ENCODE results near the gene USP37. TPM values are rescaled to one million over a fixed set of nuclear protein-coding genes. Genes with fewer than 3 reads are reported as not detected.
"Not testable (repeated sequence)": the region's sequence is repeated elsewhere in the genome, so short reads cannot be mapped to it uniquely, and the experiment has no call there.

The USP37 gene
- total RNA-seq, 1 experiment from 2014 or later, result 31.0 TPM

- TF ChIP-seq CTCF (conservative IDR thresholded peaks at IDR 0.05; ENCODE audit: low read depth, low read length), result no peak
- no peak for TF ChIP-seq EZH2 (IDR thresholded peaks at IDR 0.05; ENCODE audit: borderline replicate concordance, low read depth, low read length, poor library complexity, severe bottlenecking)
- intact Hi-C loops (cut with micrococcal nuclease; ENCODE audit: unreplicated experiment), result no loop called here
- BruUV-seq (replicated peaks), result no TSS peak
- H3K4me3 ChIP-seq (ENCODE audit: low read depth, low read length, poor library complexity, severe bottlenecking), result no peak overlapping the region
- no peaks in the 10 kb centered on the region for H3K9me3 ChIP-seq (ENCODE audit: low read depth, low read length, poor library complexity, severe bottlenecking)
- H3K36me3 ChIP-seq (ENCODE audit: insufficient read depth, low read length, poor library complexity, severe bottlenecking), result peaks cover 80% of the 10 kb centered on the region
- ChIA-PET CTCF (no interaction called here), POLR2A (ENCODE audit: low non-redundant PET) (no interaction called here)
- H3K4me1 ChIP-seq (ENCODE audit: insufficient read depth, low read length, poor library complexity, severe bottlenecking), result peaks cover 4% of the 10 kb centered on the region
- H3K27ac ChIP-seq (ENCODE audit: low read depth, low read length, poor library complexity, severe bottlenecking), result no peak overlapping the region
- no peaks in the 10 kb centered on the region for H3K27me3 ChIP-seq (replicated peaks; ENCODE audit: insufficient read depth, low read depth, low read length, poor library complexity)
- peak; percentile 24 for DNase-seq (ENCODE audit: low spot score)
Observed at GRCh38 chr2:218557941-218558340, 10.2 kb downstream of the USP37 start.

- Histone ChIP-seq H3K27ac (ENCODE audit: low read depth, low read length, poor library complexity, severe bottlenecking) (no peak overlapping the region), H3K27me3 (replicated peaks; ENCODE audit: insufficient read depth, low read depth, low read length, poor library complexity) (no peaks in the 10 kb centered on the region), H3K4me1 (ENCODE audit: insufficient read depth, low read length, poor library complexity, severe bottlenecking) (peaks cover 4% of the 10 kb centered on the region), H3K9me3 (ENCODE audit: low read depth, low read length, poor library complexity, severe bottlenecking) (no peaks in the 10 kb centered on the region), H3K36me3 (ENCODE audit: insufficient read depth, low read length, poor library complexity, severe bottlenecking) (peaks cover 81% of the 10 kb centered on the region), H3K4me3 (ENCODE audit: low read depth, low read length, poor library complexity, severe bottlenecking) (no peak overlapping the region)
- TF ChIP-seq EZH2 (IDR thresholded peaks at IDR 0.05; ENCODE audit: borderline replicate concordance, low read depth, low read length, poor library complexity, severe bottlenecking), result no peak
- POLR2A ChIA-PET (ENCODE audit: low non-redundant PET), result no interaction called here
- no peak for DNase-seq (ENCODE audit: low spot score)
- intact Hi-C loops (cut with micrococcal nuclease; ENCODE audit: unreplicated experiment), result no loop called here
- CTCF ChIA-PET, result no interaction called here
- BruUV-seq (replicated peaks), result no TSS peak
Observed at GRCh38 chr2:218555527-218555926, 12.6 kb downstream of the USP37 start.

GRCh38 chr2:218554225-218554624 lies 13.9 kb downstream of the USP37 start:
- intact Hi-C loops (cut with micrococcal nuclease; ENCODE audit: unreplicated experiment); BruUV-seq (replicated peaks); H3K27me3 ChIP-seq (replicated peaks; ENCODE audit: insufficient read depth, low read depth, low read length, poor library complexity); POLR2A ChIA-PET (ENCODE audit: low non-redundant PET); H3K4me3 ChIP-seq (ENCODE audit: low read depth, low read length, poor library complexity, severe bottlenecking); CTCF ChIA-PET; H3K27ac ChIP-seq (ENCODE audit: low read depth, low read length, poor library complexity, severe bottlenecking); H3K4me1 ChIP-seq (ENCODE audit: insufficient read depth, low read length, poor library complexity, severe bottlenecking); H3K9me3 ChIP-seq (ENCODE audit: low read depth, low read length, poor library complexity, severe bottlenecking); DNase-seq (ENCODE audit: low spot score): not testable (repeated sequence)
- peaks cover 81% of the 10 kb centered on the region for H3K36me3 ChIP-seq (ENCODE audit: insufficient read depth, low read length, poor library complexity, severe bottlenecking)

GRCh38 chr2:218547978-218548377 lies 20.2 kb downstream of the USP37 start:
- POLR2A ChIA-PET (ENCODE audit: low non-redundant PET), result no interaction called here
- Histone ChIP-seq H3K9me3 (ENCODE audit: low read depth, low read length, poor library complexity, severe bottlenecking) (no peaks in the 10 kb centered on the region), H3K27ac (ENCODE audit: low read depth, low read length, poor library complexity, severe bottlenecking) (no peak overlapping the region), H3K27me3 (replicated peaks; ENCODE audit: insufficient read depth, low read depth, low read length, poor library complexity) (no peaks in the 10 kb centered on the region), H3K36me3 (ENCODE audit: insufficient read depth, low read length, poor library complexity, severe bottlenecking) (peaks cover 82% of the 10 kb centered on the region), H3K4me3 (ENCODE audit: low read depth, low read length, poor library complexity, severe bottlenecking) (no peak overlapping the region), H3K4me1 (ENCODE audit: insufficient read depth, low read length, poor library complexity, severe bottlenecking) (no peaks in the 10 kb centered on the region)
- CTCF ChIA-PET, result no interaction called here
- no peak for DNase-seq (ENCODE audit: low spot score)
- BruUV-seq (replicated peaks), result no TSS peak
- intact Hi-C loops (cut with micrococcal nuclease; ENCODE audit: unreplicated experiment), result no loop called here
- TF ChIP-seq EZH2 (IDR thresholded peaks at IDR 0.05; ENCODE audit: borderline replicate concordance, low read depth, low read length, poor library complexity, severe bottlenecking) (no peak), CTCF (conservative IDR thresholded peaks at IDR 0.05; ENCODE audit: low read depth, low read length) (no peak)

Data from A673 (cell line).